Medulla oblongata (tissue), 1 donor: ENCODE measurements around the gene NAPG.
"Not testable (repeated sequence)": the region's sequence is repeated elsewhere in the genome, so short reads cannot be mapped to it uniquely, and the experiment has no call there.

Source experiments
- DNase-seq: peaks from one replicate; pipeline ENCODE4 v3.0.0-alpha.2; 2015; ENCODE audit errors: extremely low spot score

Gene NAPG

DNA sequence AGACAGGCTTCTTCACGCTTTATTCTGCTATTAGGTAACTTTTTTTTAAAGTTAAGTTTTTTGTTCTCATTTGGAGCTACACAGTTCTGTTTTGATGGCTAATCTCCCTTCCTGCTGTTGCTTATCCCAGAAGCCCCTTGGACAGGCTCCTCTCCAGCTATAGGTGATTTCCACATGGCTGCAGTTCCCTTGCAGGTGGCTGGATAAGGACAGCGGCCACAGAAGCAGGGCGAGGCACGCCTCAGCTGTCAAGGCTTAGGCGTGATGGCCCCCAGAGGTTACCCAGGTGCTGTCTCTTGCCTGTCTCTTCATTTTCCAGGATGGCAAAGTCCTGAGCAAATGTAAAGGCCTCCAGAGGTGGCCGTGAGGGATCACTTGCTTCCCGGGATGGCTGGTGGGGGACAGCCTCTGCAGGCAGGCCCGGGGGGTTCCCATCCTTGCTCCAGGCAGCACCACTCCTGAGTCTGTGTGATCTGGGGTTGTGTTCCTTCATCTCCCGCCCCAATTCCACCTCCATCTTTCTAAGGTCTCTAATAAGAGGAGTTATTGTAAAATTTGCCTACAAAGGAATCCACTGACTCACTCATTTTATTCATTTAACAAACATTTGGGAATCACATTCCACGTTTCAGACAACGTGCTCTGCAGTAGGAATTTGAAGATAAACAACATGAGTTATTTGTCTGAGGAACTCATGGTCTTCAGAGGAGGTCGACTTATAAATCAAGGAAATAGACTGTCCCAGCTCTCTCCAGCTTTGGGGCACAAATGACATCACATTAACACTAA is 53.4 kb downstream of the NAPG start:
- no peak for DNase-seq

DNA sequence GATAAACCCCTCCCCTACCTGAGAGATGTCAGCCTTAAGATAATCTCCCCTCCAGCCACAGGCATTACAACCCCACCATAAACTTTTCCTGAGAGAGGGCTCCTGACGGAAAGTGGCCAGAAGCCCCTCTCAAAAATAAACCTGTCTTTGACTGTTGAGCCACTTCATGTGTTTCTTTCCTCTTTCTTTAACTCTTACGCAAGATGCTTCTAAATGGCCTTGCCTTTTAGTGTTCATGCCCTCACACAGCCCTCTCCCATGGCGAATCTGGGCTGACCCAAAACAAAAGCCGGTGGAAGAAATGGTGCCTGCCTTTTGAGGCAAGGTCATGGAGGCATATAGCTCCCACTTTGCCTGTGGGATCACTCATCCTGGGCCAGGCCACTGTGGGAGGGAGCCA is 54.4 kb downstream of the NAPG start:
- no peak for DNase-seq

DNA sequence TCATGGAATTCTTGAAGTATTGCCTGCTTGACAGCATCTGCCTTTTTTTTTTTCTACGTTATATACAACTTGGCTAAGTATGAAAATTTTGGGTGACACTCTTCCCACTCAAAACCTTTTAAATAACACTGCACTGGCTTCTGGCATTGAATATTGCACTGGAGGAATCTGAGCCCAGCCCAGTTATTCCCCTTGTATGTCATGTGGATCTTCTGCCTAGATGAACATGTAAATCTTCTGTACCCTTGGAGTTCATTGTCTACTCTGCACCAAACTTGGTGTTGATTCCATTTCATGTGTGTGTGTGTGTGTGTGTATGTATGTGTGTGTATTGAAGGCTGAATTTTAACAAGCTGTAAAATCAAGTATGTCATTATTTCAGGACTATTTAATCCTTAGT is 59.4 kb downstream of the NAPG start:
- DNase-seq, result no peak

DNA sequence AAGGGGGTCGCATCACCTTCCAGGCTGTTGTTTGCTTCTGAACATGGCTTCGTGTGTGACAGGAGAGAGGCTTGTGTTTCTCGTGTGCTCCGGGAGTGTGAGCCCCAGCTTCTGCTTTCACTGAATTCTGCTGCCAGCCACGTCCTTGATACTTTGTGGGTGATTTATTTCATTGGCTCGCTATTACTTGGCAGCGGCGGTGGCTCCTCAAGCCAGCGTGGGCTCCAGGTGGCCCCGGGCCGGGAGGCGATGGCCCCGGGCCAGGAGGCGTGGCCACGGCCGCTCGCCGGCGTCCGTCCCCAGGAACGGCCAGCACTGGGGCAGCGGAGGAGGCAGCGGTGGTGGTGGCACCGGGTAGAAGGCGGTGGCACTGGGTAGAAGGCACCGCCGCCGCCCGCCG is 63.1 kb downstream of the NAPG start:
- no peak for DNase-seq

DNA sequence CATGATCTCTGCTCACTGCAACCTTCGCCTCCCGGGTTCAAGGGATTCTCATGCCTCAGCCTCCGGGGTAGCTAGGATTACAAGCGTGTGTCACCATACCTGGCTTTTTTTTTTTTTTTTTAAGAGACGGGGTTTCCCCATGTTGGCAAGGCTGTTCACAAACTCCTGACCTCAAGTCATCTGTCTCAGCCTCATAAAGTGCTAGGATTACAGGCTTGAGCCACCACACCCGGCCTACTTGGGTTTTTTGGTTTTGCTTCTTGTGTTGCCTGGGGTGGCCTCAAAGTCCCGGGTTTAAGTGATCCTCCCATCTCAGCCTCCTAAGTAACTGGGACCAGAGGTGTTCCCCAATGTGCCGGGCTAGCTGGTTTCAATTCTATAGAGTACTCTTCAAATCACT is 64.6 kb downstream of the NAPG start:
- no peak for DNase-seq

DNA sequence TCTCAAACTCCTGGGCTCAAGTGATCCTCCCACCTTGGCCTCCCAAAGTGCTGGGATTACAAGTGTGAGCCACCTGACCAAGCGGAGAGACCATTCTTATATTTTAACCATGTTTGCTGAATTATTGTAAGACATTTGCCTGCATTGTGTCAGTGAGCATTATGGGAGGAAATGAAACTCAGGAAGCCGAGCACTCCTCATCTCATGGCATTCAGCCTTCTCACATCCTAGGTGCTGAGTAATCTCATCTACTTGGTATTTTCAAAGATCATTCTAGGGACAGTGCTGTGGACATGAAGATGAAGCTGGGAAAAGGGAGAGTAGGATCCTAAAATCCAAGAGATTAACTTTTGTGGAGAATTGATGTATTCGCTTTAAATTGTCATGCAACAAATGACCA is 66.1 kb downstream of the NAPG start:
- peak; percentile 57 for DNase-seq

DNA sequence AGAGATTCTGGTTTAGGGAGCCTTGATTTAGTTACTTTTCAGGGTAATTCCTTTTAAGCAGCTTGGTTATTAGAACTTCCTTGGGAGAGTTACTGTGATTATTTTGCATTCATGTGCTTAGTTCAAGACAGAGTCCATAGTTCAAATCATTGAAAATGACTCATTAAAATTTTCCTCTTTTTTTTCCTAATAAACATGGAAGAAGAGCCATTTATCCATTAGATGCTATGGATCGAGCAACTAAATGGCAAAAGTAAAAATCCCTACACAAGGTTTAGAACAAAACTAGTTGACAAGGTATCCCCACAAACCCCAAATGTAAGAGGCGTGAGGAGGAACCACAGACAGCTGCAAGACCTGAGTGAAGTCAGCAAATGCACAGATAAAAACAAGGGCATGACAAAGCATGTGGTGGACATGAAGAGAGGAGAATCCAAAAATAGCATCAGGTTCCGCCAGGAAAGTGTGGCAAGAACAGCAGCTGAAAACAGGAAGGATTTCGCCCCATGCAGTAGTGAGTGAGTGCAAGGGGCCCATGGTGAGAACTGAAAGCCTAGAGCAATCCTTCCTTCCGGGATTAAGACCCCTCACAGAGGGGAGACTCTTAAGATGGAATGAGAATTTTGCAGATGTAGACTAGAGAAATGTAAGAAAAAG is 67.7 kb downstream of the NAPG start:
- peak; percentile 20 for DNase-seq

DNA sequence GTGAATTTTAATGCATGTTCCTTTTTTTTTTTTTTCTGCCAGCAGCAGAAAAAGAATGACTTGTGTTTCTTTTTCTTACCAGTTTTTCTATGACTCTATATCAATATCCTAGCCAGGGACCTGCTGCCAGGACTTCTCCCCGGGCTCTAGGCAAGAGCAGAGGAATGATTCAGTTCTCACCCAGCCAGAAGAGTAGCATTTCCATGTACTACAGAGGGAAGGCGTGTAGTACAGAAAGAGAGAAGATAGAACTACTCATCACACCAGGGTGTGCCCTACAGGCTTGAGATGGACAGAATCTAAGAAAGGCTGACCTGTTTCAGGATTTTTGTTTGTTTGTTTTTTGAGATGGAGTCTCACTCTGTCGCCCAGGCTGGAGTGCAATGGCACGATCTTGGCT is 70.1 kb downstream of the NAPG start:
- not testable (repeated sequence) for DNase-seq

DNA sequence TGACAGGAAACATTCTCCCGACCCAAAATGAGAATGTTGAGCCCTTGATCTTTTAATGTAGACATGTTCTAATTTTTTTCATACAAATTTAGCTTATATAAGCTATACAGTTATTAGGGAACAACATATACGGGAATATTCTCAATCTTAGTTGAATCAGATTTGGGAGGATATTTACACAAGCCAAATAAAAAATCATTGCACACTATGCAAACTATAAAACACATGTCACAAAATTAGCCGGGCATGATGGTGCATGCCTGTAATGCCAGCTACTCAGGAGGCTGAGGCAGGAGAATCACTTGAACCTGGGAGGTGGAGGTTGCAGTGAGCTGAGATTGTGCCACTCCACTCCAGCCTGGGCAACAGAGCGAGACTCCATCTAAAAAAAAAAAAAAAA is 71.9 kb downstream of the NAPG start:
- not testable (repeated sequence) for DNase-seq

DNA sequence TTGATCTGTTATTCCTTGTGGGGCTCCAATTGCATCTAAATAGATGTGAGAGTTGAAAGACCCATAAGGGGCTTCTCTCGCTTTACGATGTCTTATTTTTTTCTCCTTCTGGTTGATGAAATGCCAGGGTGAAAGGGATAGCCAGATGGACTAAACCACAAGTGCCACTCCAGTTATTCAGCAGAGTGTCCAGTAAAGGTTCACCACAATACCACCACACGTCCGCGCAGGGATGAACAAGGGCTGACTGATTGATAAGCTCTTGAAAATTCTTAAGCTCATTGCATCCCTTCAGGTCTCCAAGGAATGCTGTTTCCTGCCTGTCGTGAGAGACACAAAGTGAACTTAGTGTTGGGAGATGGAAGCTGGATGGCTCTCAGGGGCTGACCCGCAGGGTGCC is 74.9 kb downstream of the NAPG start:
- DNase-seq, result not testable (repeated sequence)
